ENCODE data around the gene STEAP1. TPM values are rescaled to one million over a fixed set of nuclear protein-coding genes. Genes with fewer than 3 reads are reported as not detected.

STEAP1 gene
- total RNA-seq, 6 donors from 2014 or later, result 1.4 to 15.3 (median 4.8) TPM

DNA sequence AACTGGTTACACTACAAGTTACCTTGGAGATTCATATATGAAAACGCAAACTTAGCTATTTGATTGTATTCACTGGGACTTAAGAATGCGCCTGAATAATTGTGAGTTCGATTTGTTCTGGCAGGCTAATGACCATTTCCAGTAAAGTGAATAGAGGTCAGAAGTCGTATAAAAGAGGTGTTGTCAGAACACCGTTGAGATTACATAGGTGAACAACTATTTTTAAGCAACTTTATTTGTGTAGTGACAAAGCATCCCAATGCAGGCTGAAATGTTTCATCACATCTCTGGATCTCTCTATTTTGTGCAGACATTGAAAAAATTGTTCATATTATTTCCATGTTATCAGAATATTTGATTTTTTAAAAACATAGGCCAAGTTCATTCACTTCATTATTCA, 9.3 kb downstream of the STEAP1 start:
- H3K27me3 ChIP-seq, result no peaks in the 10 kb centered on the region
- ATAC-seq (ENCODE audit: low FRiP score in 2 of 2), result no peak
- 87 to 92% methylated on average over 5 of the region's 5 CpGs for WGBS, 2 donors
- no peak for TF ChIP-seq POLR2AphosphoS5 (IDR thresholded peaks at IDR 0.05)
- TF ChIP-seq, protein P1, sequence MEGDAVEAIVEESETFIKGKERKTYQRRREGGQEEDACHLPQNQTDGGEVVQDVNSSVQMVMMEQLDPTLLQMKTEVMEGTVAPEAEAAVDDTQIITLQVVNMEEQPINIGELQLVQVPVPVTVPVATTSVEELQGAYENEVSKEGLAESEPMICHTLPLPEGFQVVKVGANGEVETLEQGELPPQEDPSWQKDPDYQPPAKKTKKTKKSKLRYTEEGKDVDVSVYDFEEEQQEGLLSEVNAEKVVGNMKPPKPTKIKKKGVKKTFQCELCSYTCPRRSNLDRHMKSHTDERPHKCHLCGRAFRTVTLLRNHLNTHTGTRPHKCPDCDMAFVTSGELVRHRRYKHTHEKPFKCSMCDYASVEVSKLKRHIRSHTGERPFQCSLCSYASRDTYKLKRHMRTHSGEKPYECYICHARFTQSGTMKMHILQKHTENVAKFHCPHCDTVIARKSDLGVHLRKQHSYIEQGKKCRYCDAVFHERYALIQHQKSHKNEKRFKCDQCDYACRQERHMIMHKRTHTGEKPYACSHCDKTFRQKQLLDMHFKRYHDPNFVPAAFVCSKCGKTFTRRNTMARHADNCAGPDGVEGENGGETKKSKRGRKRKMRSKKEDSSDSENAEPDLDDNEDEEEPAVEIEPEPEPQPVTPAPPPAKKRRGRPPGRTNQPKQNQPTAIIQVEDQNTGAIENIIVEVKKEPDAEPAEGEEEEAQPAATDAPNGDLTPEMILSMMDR (IDR thresholded peaks at IDR 0.05), result no peak
- TF ChIP-seq EP300 (IDR thresholded peaks at IDR 0.05), result no peak
- TF ChIP-seq POLR2A (IDR thresholded peaks at IDR 0.05), result no peak
- no peak overlapping the region for H3K27ac ChIP-seq
- no peak overlapping the region for H3K4me3 ChIP-seq
- no peaks in the 10 kb centered on the region for H3K9me3 ChIP-seq
- no peaks in the 10 kb centered on the region for H3K4me1 ChIP-seq
- DNase-seq, result no peak
- H3K36me3 ChIP-seq, result no peaks in the 10 kb centered on the region

DNA sequence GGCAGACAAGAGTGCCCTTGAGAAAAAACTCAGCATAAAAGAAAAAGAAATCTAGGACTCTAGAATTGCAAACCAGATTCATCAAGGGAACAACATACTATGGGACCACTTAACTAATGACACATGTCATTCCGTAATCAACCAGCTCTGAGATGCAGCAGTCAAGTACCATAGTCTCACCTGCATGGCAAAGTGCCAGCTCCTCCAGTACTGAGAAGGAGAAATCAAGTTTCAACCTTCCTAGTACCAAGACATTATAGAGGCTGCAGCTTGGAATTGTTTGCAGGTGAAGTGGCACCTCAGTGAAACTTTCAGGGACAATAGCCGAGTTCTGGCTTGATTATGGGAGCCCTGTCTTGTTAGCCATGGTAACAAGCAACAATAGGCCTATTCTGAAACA, 11.5 kb downstream of the STEAP1 start:
- Histone ChIP-seq H3K9me3 (no peaks in the 10 kb centered on the region), H3K4me3 (no peak overlapping the region), H3K36me3 (no peaks in the 10 kb centered on the region), H3K27me3 (no peaks in the 10 kb centered on the region), H3K4me1 (no peaks in the 10 kb centered on the region), H3K27ac (no peak overlapping the region)
- DNase-seq (no peak), ATAC-seq (ENCODE audit: low FRiP score in 2 of 2) (no peak)
- 62 to 74% methylated on average over 2 of the region's 2 CpGs for WGBS, 2 donors
- TF ChIP-seq, protein P1 (IDR thresholded peaks at IDR 0.05), result no peak
- TF ChIP-seq POLR2A (IDR thresholded peaks at IDR 0.05), result no peak
- no peak for TF ChIP-seq POLR2AphosphoS5 (IDR thresholded peaks at IDR 0.05)
- no peak for TF ChIP-seq EP300 (IDR thresholded peaks at IDR 0.05)

DNA sequence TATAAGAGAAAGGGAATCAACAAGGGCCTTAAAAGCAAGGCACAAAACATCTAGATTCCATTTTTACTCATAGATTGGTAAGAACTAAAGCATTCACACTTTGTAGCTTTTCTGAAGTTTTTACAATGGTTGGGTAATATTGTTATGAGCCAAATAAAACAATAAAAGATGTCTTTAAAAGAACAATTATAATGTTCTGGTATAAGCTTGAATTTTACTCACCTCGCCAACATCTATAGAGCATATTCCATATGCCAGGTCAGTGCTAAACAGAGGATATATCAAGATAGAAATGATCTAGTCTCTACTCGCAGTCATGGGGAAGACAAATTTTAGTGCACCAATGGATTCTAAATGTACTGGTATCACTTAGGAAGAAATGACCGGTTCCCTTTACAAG, 11.9 kb downstream of the STEAP1 start:
- no peak for TF ChIP-seq POLR2AphosphoS5 (IDR thresholded peaks at IDR 0.05)
- TF ChIP-seq, protein P1 (IDR thresholded peaks at IDR 0.05), result no peak
- no peak for TF ChIP-seq EP300 (IDR thresholded peaks at IDR 0.05)
- TF ChIP-seq POLR2A (IDR thresholded peaks at IDR 0.05), result no peak
- WGBS, 2 donors, result 87 to 90% methylated on average over 3 of the region's 3 CpGs
- no peak overlapping the region for H3K4me3 ChIP-seq
- ATAC-seq (ENCODE audit: low FRiP score in 2 of 2) (no peak), DNase-seq (no peak)
- no peaks in the 10 kb centered on the region for H3K4me1 ChIP-seq
- no peaks in the 10 kb centered on the region for H3K36me3 ChIP-seq
- no peak overlapping the region for H3K27ac ChIP-seq
- H3K9me3 ChIP-seq, result no peaks in the 10 kb centered on the region
- H3K27me3 ChIP-seq, result no peaks in the 10 kb centered on the region

DNA sequence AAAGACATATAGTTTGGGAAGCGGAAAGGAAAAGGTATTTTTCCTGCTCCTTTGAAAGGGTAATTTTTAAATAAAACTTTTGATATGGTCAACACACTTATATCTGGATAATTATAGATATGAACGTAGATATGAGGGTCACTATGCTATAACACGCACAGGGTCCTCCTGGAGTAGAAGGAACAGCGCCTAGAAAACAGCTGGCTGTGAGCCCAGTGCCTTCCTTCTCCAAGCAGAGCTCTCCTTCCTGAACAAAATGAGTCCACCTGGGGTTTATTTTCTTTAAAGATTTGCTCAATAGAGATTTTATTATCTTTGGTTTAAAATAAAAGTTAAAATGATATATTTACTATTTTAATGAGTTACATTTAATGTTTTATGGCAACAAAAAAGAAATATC, 13.1 kb downstream of the STEAP1 start:
- no peak overlapping the region for H3K4me3 ChIP-seq
- H3K4me1 ChIP-seq, result no peaks in the 10 kb centered on the region
- H3K27me3 ChIP-seq, result no peaks in the 10 kb centered on the region
- no peaks in the 10 kb centered on the region for H3K9me3 ChIP-seq
- ATAC-seq (ENCODE audit: low FRiP score in 2 of 2) (no peak), DNase-seq (no peak)
- 72 to 85% methylated on average over 4 of the region's 4 CpGs for WGBS, 2 donors
- H3K36me3 ChIP-seq, result no peaks in the 10 kb centered on the region
- no peak overlapping the region for H3K27ac ChIP-seq
- TF ChIP-seq EP300 (IDR thresholded peaks at IDR 0.05), result no peak
- TF ChIP-seq, protein P1 (IDR thresholded peaks at IDR 0.05), result no peak
- no peak for TF ChIP-seq POLR2A (IDR thresholded peaks at IDR 0.05)
- no peak for TF ChIP-seq POLR2AphosphoS5 (IDR thresholded peaks at IDR 0.05)

DNA sequence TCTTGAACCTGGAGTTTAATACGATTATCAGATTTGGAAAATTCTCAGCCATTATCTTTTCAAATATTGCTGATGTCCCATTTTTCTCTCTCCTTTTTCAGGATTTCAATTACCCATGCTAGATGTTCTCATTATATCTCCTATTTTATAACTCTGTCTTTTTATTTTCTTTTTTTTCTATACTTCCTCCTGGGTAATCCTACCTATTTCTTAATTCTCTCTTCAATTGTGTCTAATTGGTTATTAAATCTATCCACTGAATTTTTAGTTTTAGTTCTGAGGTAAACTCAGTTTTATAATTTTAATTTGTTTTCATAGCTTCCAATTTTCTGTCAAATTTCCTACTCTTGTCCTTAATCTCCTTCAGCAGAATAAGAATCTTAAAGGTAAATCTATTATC, 15.6 kb downstream of the STEAP1 start:
- no peaks in the 10 kb centered on the region for H3K9me3 ChIP-seq
- WGBS, 2 donors, result 95 to 96% methylated on average over 1 of the region's 1 CpG
- H3K36me3 ChIP-seq, result no peaks in the 10 kb centered on the region
- TF ChIP-seq POLR2A (IDR thresholded peaks at IDR 0.05) (no peak), EP300 (IDR thresholded peaks at IDR 0.05) (no peak), POLR2AphosphoS5 (IDR thresholded peaks at IDR 0.05) (no peak)
- TF ChIP-seq, protein P1 (IDR thresholded peaks at IDR 0.05), result no peak
- no peaks in the 10 kb centered on the region for H3K4me1 ChIP-seq
- DNase-seq, result no peak
- H3K4me3 ChIP-seq, result no peak overlapping the region
- no peak overlapping the region for H3K27ac ChIP-seq
- no peaks in the 10 kb centered on the region for H3K27me3 ChIP-seq
- ATAC-seq (ENCODE audit: low FRiP score in 2 of 2), result no peak
